IPS DF 6.9 (cell line): ENCODE measurements around the gene RFC1.
"Not testable (repeated sequence)": the region's sequence is repeated elsewhere in the genome, so short reads cannot be mapped to it uniquely, and the experiment has no call there.

Experiments
- DNase-seq: peaks from one replicate; pipeline ENCODE4 v3.0.0-alpha.2; 2013; ENCODE audit warnings: low read depth, low spot score
- H3K27ac ChIP-seq: one replicate; pipeline ENCODE4 v1.5.1; 2013; ENCODE audit warnings: low read length, control low read depth
- H3K27me3 ChIP-seq: 2 replicates; pipeline ENCODE4 v1.6.1; 2013; ENCODE audit warnings: mild to moderate bottlenecking, low read length; ENCODE audit not compliant: control insufficient read depth, insufficient read depth
- H3K36me3 ChIP-seq: 2 replicates; pipeline ENCODE4 v1.6.1; 2013; ENCODE audit warnings: low read length; ENCODE audit not compliant: control insufficient read depth, insufficient read depth
- H3K4me1 ChIP-seq: 2 replicates; pipeline ENCODE4 v1.6.1; 2013; ENCODE audit warnings: low read length; ENCODE audit not compliant: control insufficient read depth, insufficient read depth
- H3K4me3 ChIP-seq: 2 replicates; pipeline ENCODE4 v1.5.1; 2013; ENCODE audit warnings: mild to moderate bottlenecking, low read length
- H3K9me3 ChIP-seq: 2 replicates; pipeline ENCODE4 v1.6.1; 2013; ENCODE audit warnings: low read length, inconsistent platforms; ENCODE audit not compliant: control insufficient read depth, insufficient read depth
- WGBS: extraction: QIAGEN DNeasy Blood & Tissue Kit; methylation state at CpG from one replicate; pipeline ENCODE4 v1.1.7; 2013; ENCODE audit warnings: mixed read lengths, missing lambda C conversion rate; ENCODE audit not compliant: insufficient read length, insufficient coverage; 5-methylcytosine and 5-hydroxymethylcytosine counted together

The RFC1 gene

DNA sequence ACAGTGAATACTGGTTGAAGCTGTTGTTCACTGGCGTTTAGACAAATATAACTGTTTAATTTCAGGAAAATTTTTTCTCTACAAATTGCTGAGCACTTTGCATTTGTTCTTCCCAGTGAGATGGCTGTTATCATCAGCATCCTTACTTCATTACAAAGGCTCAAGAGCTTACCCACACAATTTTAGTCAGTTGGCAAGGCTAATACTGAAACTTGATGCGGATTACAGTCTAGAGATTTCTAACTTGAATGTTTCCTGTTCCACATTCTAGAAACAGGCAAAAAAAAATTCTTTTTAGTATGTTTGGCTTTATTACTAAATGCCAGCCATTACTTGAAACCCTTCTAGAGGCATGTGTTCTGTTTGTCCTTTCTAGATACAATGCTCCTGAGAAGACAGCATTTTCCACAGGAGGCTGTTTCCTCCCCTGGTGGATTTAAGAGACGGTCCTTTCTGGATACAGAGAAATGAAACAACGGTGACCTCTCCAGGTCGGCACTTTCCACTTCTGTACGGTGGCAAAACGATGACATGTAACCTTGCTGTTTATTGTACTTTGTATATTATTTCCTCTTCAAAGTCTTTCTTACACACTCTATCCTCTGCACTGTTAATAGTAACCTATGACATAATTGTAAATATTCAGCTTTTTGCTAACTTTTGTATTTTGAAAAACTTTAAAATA, 80.9 kb downstream of the RFC1 start:
- H3K36me3 ChIP-seq = no peaks in the 10 kb centered on the region
- no CpG with 5 or more reads among the region's 7 CpGs for WGBS
- H3K9me3 ChIP-seq = no peaks in the 10 kb centered on the region
- no peaks in the 10 kb centered on the region for H3K27me3 ChIP-seq
- no peaks in the 10 kb centered on the region for H3K4me1 ChIP-seq
- no peak overlapping the region for H3K4me3 ChIP-seq
- no peak for DNase-seq
- no peak overlapping the region for H3K27ac ChIP-seq

DNA sequence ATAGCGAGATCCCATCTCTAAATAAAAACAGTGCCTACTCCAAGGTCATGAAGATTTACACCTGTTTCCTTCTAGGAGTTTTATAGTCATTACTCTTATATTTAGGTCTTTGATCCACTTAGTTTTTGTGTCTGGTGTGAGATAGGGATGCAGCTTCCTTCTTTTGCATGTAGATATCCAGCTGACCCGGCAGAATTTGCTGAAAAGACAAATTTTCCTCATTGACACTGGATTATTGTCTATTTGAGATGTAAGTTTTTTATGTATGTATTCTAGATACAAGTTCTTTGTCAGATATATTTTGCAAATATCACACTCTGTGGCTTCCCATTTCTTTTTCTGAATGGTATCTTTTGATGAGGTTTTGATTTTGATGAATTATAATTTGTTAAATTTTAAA, 85.4 kb downstream of the RFC1 start:
- Histone ChIP-seq H3K4me1 (no peaks in the 10 kb centered on the region), H3K9me3 (no peaks in the 10 kb centered on the region), H3K4me3 (no peak overlapping the region), H3K36me3 (no peaks in the 10 kb centered on the region), H3K27me3 (no peaks in the 10 kb centered on the region), H3K27ac (no peak overlapping the region)
- DNase-seq = no peak
- WGBS = no CpG with 5 or more reads among the region's 2 CpGs

DNA sequence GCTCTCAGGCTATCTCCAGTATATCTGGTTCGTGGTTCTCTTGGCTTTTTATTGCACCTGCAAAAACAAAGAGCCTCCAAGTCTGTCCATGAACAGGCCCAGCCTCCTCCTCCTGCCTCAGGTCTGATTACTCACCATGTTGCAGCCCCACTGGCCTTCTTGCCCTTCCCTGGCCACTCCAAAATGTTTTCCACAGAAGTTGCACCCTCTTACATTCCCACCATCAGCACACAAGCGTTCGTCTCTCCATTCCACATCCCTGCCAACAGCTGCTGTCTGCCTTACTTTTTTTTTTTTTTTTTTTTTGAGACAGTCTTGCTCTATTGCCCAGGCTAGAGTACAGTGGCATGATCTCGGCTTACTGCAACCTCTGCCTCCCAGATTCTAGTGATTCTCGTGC, 86.7 kb downstream of the RFC1 start:
- no peaks in the 10 kb centered on the region for H3K36me3 ChIP-seq
- no peaks in the 10 kb centered on the region for H3K9me3 ChIP-seq
- no peak overlapping the region for H3K27ac ChIP-seq
- H3K4me1 ChIP-seq = no peaks in the 10 kb centered on the region
- no CpG with 5 or more reads among the region's 5 CpGs for WGBS
- no peaks in the 10 kb centered on the region for H3K27me3 ChIP-seq
- DNase-seq = no peak
- H3K4me3 ChIP-seq = no peak overlapping the region

DNA sequence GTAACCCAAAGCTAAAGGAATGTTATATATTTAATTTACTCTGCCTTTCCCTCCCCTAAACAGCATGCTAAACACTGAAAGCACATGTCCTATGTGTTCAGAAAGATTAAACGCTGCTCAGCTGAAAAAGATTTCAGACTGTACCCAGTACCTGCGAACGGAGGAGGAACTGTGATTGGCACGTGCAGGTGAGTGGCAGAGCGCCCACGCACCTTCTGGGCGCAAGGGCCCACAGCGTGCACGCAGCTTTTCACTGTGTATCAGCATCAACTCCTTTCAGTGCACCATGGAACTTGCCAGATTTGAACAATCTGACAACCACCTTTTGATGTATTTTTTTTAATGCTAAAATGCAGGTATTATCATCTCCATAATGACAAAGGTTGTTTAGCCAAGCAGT, 87.7 kb downstream of the RFC1 start:
- H3K27me3 ChIP-seq = no peaks in the 10 kb centered on the region
- H3K4me1 ChIP-seq = no peaks in the 10 kb centered on the region
- H3K4me3 ChIP-seq = no peak overlapping the region
- H3K36me3 ChIP-seq = no peaks in the 10 kb centered on the region
- WGBS = no CpG with 5 or more reads among the region's 9 CpGs
- no peak overlapping the region for H3K27ac ChIP-seq
- no peaks in the 10 kb centered on the region for H3K9me3 ChIP-seq
- DNase-seq = no peak

DNA sequence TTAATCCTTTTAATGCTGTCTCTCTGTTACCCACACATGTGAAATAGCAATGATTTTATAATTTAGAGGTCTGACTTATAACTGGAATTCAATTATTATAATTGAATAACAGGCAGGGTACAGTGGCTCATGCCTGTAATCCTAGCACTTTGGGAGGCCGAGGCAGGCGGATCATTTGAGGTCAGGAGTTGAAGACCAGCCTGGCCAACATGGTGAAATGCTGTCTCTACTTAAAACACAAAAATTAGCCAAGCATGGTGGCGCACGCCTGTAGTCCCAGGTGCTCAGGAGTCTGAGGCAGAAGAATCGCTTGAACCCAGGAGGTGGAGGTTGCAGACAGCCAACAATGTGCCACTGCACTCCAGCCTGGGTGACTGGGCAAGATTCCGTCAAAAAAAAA, 88.5 kb downstream of the RFC1 start:
- not testable (repeated sequence) for H3K36me3 ChIP-seq, H3K4me1 ChIP-seq

DNA sequence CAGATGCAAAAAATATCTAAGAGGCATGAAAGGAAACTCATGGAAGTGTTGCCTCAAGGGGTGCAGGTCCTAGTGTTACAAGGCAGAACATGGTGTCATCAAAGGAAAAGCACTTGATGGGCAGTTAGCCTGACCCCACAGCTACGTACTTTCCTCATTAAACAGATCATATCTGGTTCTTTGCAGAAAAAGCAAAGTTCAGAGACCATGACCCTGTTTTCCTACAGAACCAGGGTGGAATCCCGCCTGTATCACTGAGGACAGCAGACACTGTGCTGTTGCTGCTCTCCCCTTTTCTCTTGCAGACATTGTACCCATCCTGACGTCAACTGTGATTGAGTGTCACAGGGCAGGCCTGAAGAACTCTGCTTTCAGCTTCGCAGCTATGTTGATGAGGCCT, 91.7 kb downstream of the RFC1 start:
- H3K36me3 ChIP-seq = no peaks in the 10 kb centered on the region; the same call in 1 of the 2 replicates
- DNase-seq = no peak
- WGBS = no CpG with 5 or more reads among the region's 4 CpGs
- H3K9me3 ChIP-seq = no peaks in the 10 kb centered on the region
- no peaks in the 10 kb centered on the region for H3K4me1 ChIP-seq
- H3K27ac ChIP-seq = no peak overlapping the region
- H3K4me3 ChIP-seq = no peak overlapping the region
- H3K27me3 ChIP-seq = no peaks in the 10 kb centered on the region

More for the DNA sequence above, 88.5 kb downstream of the RFC1 start:
- not testable (repeated sequence) for H3K9me3 ChIP-seq, DNase-seq, H3K4me3 ChIP-seq, H3K27ac ChIP-seq, H3K27me3 ChIP-seq
- WGBS = no CpG with 5 or more reads among the region's 6 CpGs

DNA sequence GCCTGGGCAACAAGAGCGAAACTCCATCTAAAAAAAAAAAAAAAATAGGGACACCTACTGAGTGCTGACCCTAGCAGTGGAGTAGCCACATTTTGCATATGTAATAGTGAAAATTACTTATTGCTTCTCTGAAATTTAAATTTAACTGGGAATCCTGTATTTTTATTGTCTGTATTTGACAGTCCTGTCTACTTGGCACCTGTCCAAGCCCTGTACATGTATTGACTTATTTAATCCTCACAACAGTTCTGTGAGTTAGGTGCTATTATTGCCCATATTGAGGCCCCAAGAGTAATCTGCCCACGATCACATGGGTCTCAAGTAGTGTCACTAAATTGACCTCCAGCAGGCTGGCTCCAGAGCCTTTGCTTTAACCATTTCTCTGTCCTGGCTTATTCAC, 102.3 kb downstream of the RFC1 start:
- DNase-seq = no peak
- H3K9me3 ChIP-seq = no peaks in the 10 kb centered on the region
- no peaks in the 10 kb centered on the region for H3K4me1 ChIP-seq
- WGBS = no CpG with 5 or more reads among the region's 2 CpGs
- no peak overlapping the region for H3K4me3 ChIP-seq
- H3K36me3 ChIP-seq = no peaks in the 10 kb centered on the region; the same call in 1 of the 2 replicates
- no peaks in the 10 kb centered on the region for H3K27me3 ChIP-seq
- H3K27ac ChIP-seq = no peak overlapping the region

DNA sequence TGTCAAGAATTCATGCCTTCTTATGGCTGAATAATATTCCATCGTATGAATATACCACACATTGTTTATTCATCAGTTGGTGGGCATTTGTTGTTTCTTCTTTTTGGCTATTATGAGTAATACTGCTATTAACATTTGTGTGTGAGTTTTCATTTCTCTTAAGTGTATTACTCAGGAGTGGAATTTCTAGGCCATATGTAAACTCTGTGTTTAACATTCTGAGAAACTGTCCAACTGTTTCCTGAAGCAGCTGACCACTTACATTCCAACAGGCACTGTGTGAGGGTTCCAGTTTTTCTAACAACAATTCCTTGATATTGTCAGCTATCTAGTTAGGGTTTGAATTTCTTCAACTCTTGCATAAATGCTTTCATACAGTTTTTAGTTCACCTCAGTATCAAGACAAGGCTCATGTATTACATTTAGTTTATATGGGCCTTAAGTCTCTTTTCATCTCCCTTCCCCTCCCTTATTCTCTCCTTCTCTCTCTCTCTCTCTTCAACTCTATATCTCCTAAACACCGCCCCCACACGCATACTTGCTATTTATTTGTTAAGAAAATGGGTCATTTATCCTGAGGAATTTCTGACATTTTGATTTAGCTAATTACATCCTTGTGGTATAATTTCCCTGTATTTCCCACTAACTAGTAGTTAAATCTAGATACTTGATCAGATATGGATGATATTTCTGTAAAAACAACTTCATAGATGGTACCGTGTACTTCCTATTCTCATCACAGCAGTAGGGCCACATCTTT, 106.4 kb downstream of the RFC1 start:
- no peak overlapping the region for H3K27ac ChIP-seq
- no peaks in the 10 kb centered on the region for H3K4me1 ChIP-seq
- WGBS = 100% methylated on average over 2 of the region's 4 CpGs
- no peaks in the 10 kb centered on the region for H3K27me3 ChIP-seq
- no peaks in the 10 kb centered on the region for H3K9me3 ChIP-seq
- no peak for DNase-seq
- H3K36me3 ChIP-seq = no peaks in the 10 kb centered on the region
- no peak overlapping the region for H3K4me3 ChIP-seq

DNA sequence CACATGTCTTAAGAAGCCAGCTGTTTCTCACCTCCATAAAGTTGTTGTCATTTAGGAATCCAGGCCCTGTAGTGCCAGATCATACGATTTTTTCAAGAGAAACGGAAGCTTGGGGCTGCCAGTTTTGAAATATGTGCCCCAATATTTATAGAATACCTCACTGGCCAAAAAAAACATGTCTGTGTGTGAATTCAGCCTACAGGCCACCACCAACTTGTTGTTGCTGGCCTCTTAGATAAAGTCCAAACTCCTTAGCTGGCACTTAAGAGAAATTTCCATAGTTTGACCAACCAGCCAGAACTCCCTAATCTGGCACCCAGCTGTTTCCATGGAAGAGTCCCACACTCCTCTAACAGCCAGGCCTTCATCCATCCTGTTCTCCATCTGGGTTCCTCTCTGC, 109.7 kb downstream of the RFC1 start:
- WGBS = no CpG with 5 or more reads among the region's 2 CpGs
- no peak for DNase-seq
- Histone ChIP-seq H3K27me3 (no peaks in the 10 kb centered on the region), H3K9me3 (no peaks in the 10 kb centered on the region), H3K4me3 (no peak overlapping the region), H3K27ac (no peak overlapping the region), H3K36me3 (no peaks in the 10 kb centered on the region), H3K4me1 (no peaks in the 10 kb centered on the region)

DNA sequence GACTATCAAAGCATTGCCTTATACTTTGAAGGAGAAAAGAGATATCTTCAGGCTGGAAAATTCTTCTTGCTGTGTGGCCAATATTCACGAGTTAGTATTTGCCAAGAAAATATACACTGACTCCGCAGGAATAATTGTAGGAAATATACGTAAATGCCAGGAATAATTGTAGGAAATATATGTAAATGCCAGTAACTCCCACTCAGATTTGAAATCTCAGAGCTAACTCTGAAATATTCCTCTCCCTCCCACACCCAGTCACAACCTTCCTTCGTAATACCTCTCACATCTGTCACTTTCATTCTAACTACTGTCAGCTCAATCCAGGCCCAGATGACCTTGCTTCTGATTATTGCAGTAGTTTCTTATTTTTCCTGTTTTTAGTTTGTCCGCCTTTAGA, 110.3 kb downstream of the RFC1 start:
- no peaks in the 10 kb centered on the region for H3K4me1 ChIP-seq
- H3K36me3 ChIP-seq = no peaks in the 10 kb centered on the region
- H3K27ac ChIP-seq = no peak overlapping the region
- no peak overlapping the region for H3K4me3 ChIP-seq
- no peaks in the 10 kb centered on the region for H3K9me3 ChIP-seq
- WGBS = no CpG with 5 or more reads among the region's 5 CpGs
- no peaks in the 10 kb centered on the region for H3K27me3 ChIP-seq
- no peak for DNase-seq

DNA sequence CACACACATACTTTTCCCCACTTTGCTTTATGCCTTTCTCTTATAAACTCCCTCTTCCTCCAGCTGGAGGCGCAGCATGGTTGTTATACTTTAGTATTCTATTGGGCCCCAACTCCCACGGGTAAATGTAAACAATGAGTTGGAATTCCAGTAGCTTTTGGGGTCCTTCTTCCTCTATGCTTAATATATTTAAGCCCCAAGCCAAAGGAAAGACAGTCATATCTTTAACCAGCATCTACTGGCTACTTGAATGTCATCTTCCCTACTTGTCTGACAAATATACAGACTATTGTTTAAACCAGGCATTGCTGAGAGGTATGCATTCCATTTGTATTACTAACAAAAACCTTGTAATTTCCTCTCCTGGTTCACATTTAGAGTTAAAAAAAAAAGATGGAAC, 110.9 kb downstream of the RFC1 start:
- no peak for DNase-seq
- Histone ChIP-seq H3K4me3 (no peak overlapping the region), H3K36me3 (no peaks in the 10 kb centered on the region), H3K27me3 (no peaks in the 10 kb centered on the region), H3K9me3 (no peaks in the 10 kb centered on the region), H3K4me1 (no peaks in the 10 kb centered on the region), H3K27ac (no peak overlapping the region)
- no CpG with 5 or more reads among the region's 2 CpGs for WGBS
